OCI-LY7 (cell line): ENCODE data around the gene CEP152. TPM values are rescaled to one million over a fixed set of nuclear protein-coding genes. Genes with fewer than 3 reads are reported as not detected.

Experiments used
- BruUV-seq: library from RNA; stranded (reverse); fragments of 400-500 nt; replicated peaks from 2 replicates; lab custom pipeline; 2021; lab: Mats Ljungman, UMichigan
- CTCF ChIA-PET: fragments of 300-600 bp; sonication (Branson Sonifier 250); formaldehyde crosslinking; loops from one replicate; lab custom pipeline; 2022; ENCODE audit warnings: antibody characterized with exemption; ENCODE audit not compliant: unreplicated experiment; lab: Charles Lee
- POLR2A ChIA-PET: fragments of 300-600 bp; sonication (Branson Sonifier 250); formaldehyde crosslinking; loops from one replicate; lab custom pipeline; 2022; ENCODE audit warnings: antibody characterized with exemption; lab: Charles Lee
- DNase-seq: peaks from one replicate; pipeline ENCODE4 v3.0.0-alpha.2; 2015; ENCODE audit warnings: low spot score
- H2AFZ ChIP-seq: fragments of 200-600 bp; sonication (generic), shearing (Covaris generic); 2 replicates; pipeline ENCODE4 v1.6.1; 2014; ENCODE audit warnings: mild to moderate bottlenecking, antibody characterized with exemption, low read length, moderate library complexity
- H3K27ac ChIP-seq: fragments of 200-600 bp; sonication (generic); 2 replicates; pipeline ENCODE4 v1.5.1; 2014; ENCODE audit warnings: mixed run types, low read depth, mild to moderate bottlenecking, moderate library complexity, low read length, inconsistent platforms; ENCODE audit not compliant: poor library complexity, severe bottlenecking
- H3K36me3 ChIP-seq: fragments of 200-600 bp; sonication (generic); 2 replicates; pipeline ENCODE4 v1.6.1; 2014; ENCODE audit warnings: mild to moderate bottlenecking, antibody characterized with exemption, low read length, moderate library complexity, mixed read lengths; ENCODE audit not compliant: insufficient read depth
- H3K4me1 ChIP-seq: fragments of 200-600 bp; sonication (generic); 2 replicates; pipeline ENCODE4 v1.5.1; 2014; ENCODE audit warnings: mild to moderate bottlenecking, low read length; ENCODE audit not compliant: insufficient read depth, poor library complexity, severe bottlenecking
- H3K4me2 ChIP-seq: fragments of 200-600 bp; sonication (generic); 2 replicates; pipeline ENCODE4 v1.6.1; 2014; ENCODE audit warnings: mild to moderate bottlenecking, low read length
- H3K4me3 ChIP-seq: fragments of 200-600 bp; sonication (generic); 2 replicates; pipeline ENCODE4 v1.5.1; 2014; ENCODE audit warnings: mild to moderate bottlenecking, low read depth, low read length; ENCODE audit not compliant: poor library complexity, severe bottlenecking
- H3K79me2 ChIP-seq: fragments of 200-600 bp; sonication (generic); 2 replicates; pipeline ENCODE4 v1.6.1; 2016; ENCODE audit warnings: low read depth, mild to moderate bottlenecking, low read length, moderate library complexity, mixed read lengths; ENCODE audit not compliant: insufficient read depth
- H3K9me2 ChIP-seq: fragments of 200-600 bp; sonication (generic); 2 replicates; pipeline ENCODE4 v1.6.1; 2016; ENCODE audit warnings: mild to moderate bottlenecking, low read length, mixed read lengths; ENCODE audit not compliant: insufficient read depth
- H3K9me3 ChIP-seq: fragments of 200-600 bp; sonication (generic); 2 replicates; pipeline ENCODE4 v1.6.1; 2014; ENCODE audit warnings: mild to moderate bottlenecking, mixed run types, low read length, mixed read lengths
- H4K20me1 ChIP-seq: fragments of 200-600 bp; sonication (generic); 2 replicates; pipeline ENCODE4 v1.6.1; 2014; ENCODE audit warnings: mild to moderate bottlenecking, antibody characterized with exemption, low read length, moderate library complexity, mixed read lengths; ENCODE audit not compliant: insufficient read depth
- EZH2phosphoT487 ChIP-seq: fragments of 200-600 bp; sonication (generic); IDR thresholded peaks from 2 replicates; pipeline ENCODE4 v1.6.1; 2018; ENCODE audit warnings: low read depth, borderline replicate concordance, mild to moderate bottlenecking, mixed run types, antibody characterized with exemption, low read length, moderate library complexity, mixed read lengths
- intact Hi-C: fragments of 100-400 bp; cut with micrococcal nuclease; formaldehyde crosslinking; loops from one replicate; pipeline ENCODE4 v1.10.0; 2022; ENCODE audit not compliant: unreplicated experiment
- total RNA-seq, 2 experiments: library from RNA; depleted of rRNA in 1 of 2; stranded (reverse); fragments of >200 nt in 1 of 2; shearing (Covaris generic) in 1 of 2; gene quantifications; 2 replicates each; pipeline ENCODE4 v1.2.3, GENCODE V29; 2014 to 2022
- TF ChIP-seq, protein P1 (sequence below): fragments of 200-600 bp; sonication (generic); conservative IDR thresholded peaks from 2 replicates; pipeline ENCODE4 v1.5.1; 2014; ENCODE audit warnings: mild to moderate bottlenecking, antibody characterized with exemption, low read length, moderate library complexity, mixed read lengths

The CEP152 gene
- total RNA-seq, 2 experiments from 2014 or later: 37.6 to 44.9 TPM

- no peak for TF ChIP-seq EZH2phosphoT487
- TF ChIP-seq, protein P1, sequence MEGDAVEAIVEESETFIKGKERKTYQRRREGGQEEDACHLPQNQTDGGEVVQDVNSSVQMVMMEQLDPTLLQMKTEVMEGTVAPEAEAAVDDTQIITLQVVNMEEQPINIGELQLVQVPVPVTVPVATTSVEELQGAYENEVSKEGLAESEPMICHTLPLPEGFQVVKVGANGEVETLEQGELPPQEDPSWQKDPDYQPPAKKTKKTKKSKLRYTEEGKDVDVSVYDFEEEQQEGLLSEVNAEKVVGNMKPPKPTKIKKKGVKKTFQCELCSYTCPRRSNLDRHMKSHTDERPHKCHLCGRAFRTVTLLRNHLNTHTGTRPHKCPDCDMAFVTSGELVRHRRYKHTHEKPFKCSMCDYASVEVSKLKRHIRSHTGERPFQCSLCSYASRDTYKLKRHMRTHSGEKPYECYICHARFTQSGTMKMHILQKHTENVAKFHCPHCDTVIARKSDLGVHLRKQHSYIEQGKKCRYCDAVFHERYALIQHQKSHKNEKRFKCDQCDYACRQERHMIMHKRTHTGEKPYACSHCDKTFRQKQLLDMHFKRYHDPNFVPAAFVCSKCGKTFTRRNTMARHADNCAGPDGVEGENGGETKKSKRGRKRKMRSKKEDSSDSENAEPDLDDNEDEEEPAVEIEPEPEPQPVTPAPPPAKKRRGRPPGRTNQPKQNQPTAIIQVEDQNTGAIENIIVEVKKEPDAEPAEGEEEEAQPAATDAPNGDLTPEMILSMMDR: no peak
- intact Hi-C loops: no loop called here
- H3K4me3 ChIP-seq: no peak overlapping the region
- DNase-seq: no peak
- H3K9me3 ChIP-seq: no peaks in the 10 kb centered on the region
- no peak overlapping the region for H2AFZ ChIP-seq
- no peaks in the 10 kb centered on the region for H4K20me1 ChIP-seq
- CTCF ChIA-PET: no interaction called here
- H3K36me3 ChIP-seq: peaks cover 7% of the 10 kb centered on the region; the same call in 1 of the 2 replicates
- no peaks in the 10 kb centered on the region for H3K4me1 ChIP-seq
- BruUV-seq: no TSS peak
- no peaks in the 10 kb centered on the region for H3K9me2 ChIP-seq
- no peak overlapping the region for H3K27ac ChIP-seq
- H3K4me2 ChIP-seq: no peak overlapping the region
- no peaks in the 10 kb centered on the region for H3K79me2 ChIP-seq
- POLR2A ChIA-PET: interaction anchor here (0.6 kb wide), 1 partner anchor 1527 kb away, joined by 3 read pairs; no protein-coding TSS in a partner anchor
These were observed 89.6 kb downstream of the CEP152 start for GRCh38 chr15:48721061-48721810.

DNA sequence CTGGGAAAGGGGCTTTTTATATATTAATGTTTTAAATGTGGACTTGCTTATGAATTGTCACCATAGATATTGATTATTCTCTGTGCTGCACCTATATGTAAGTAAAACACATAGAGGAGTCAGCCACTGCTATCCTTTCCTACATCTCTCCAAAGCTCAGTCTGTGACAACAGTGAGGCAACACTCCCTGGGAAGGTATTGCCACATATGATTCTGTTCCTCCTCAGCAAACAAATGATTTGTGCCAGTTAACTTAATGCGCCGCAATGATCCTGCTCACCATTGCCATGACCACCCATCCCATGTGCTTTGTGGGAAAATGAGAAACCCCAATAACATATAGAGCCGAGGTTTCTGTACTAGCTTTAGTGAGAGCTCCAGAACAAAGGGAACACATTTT is 90.2 kb downstream of the CEP152 start:
- Histone ChIP-seq H3K9me3 (no peaks in the 10 kb centered on the region), H3K4me1 (no peaks in the 10 kb centered on the region), H3K4me3 (no peak overlapping the region), H4K20me1 (no peaks in the 10 kb centered on the region), H3K9me2 (no peaks in the 10 kb centered on the region), H3K27ac (no peak overlapping the region), H2AFZ (no peak overlapping the region), H3K36me3 (peaks cover 6% of the 10 kb centered on the region; the same call in 1 of the 2 replicates), H3K4me2 (no peak overlapping the region), H3K79me2 (no peaks in the 10 kb centered on the region)
- BruUV-seq: no TSS peak
- TF ChIP-seq, protein P1: no peak
- TF ChIP-seq EZH2phosphoT487: no peak
- intact Hi-C loops: no loop called here
- CTCF ChIA-PET: no interaction called here
- POLR2A ChIA-PET: no interaction called here
- DNase-seq: no peak

DNA sequence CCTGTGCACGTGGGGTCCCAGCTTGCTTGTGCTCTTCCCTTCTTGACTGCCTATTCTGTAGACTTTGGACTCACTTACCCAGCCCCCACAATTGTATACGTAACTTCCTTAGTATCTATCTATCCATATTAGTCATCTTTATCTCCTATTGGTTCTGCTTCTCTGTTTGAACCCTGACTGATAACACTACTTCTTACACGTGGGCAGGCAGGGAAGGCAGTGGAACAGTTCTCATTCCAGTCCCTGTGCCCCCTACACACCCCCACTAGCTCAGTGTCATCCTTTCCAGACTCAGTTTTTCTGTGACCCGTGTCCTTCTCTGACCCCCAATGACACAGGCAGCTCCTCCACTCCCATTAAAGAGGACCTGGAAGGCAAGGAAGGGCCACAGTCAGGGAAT is 91.2 kb downstream of the CEP152 start:
- no peaks in the 10 kb centered on the region for H3K4me1 ChIP-seq
- H4K20me1 ChIP-seq: no peaks in the 10 kb centered on the region
- no peaks in the 10 kb centered on the region for H3K9me3 ChIP-seq
- no peak overlapping the region for H3K4me2 ChIP-seq
- ChIA-PET POLR2A (interaction anchor here (0.7 to 1.0 kb wide), 2 partner anchors 14 to 39 kb away, joined by 3 read pairs; no protein-coding TSS in a partner anchor), CTCF (no interaction called here)
- DNase-seq: no peak
- H2AFZ ChIP-seq: no peak overlapping the region
- no TSS peak for BruUV-seq
- H3K27ac ChIP-seq: no peak overlapping the region
- no peak overlapping the region for H3K4me3 ChIP-seq
- intact Hi-C loops: no loop called here
- peaks cover 6% of the 10 kb centered on the region; the same call in 1 of the 2 replicates for H3K36me3 ChIP-seq
- no peaks in the 10 kb centered on the region for H3K79me2 ChIP-seq
- no peaks in the 10 kb centered on the region for H3K9me2 ChIP-seq
- TF ChIP-seq, protein P1: no peak
- TF ChIP-seq EZH2phosphoT487: no peak
